ENCODE results near the gene RAD17.
"Not testable (repeated sequence)": the region's sequence is repeated elsewhere in the genome, so short reads cannot be mapped to it uniquely, and the experiment has no call there.

The RAD17 gene

GRCh38 chr5:69404659-69405330, 35.2 kb downstream of the RAD17 start:
- no peak for FAIRE-seq

- no peak for FAIRE-seq
These were observed 45.4 kb downstream of the RAD17 start, which contains the start of gene MARVELD2 for GRCh38 chr5:69414885-69415583. Gene MARVELD2 (plus strand): TSS chr5:69415116. CDS start chr5:69419386, 4,270 bp downstream.

GRCh38 chr5:69415584-69415958, 46.0 kb downstream of the RAD17 start:
- FAIRE-seq = no peak

- no peak for FAIRE-seq
These were observed 46.6 kb downstream of the RAD17 start for GRCh38 chr5:69416180-69416579.

- FAIRE-seq = no peak
These were observed 47.1 kb downstream of the RAD17 start for GRCh38 chr5:69416699-69417098.

- FAIRE-seq = no peak
These were observed 48.9 kb downstream of the RAD17 start for GRCh38 chr5:69418554-69418953.

- FAIRE-seq = no peak
These were observed 62.0 kb downstream of the RAD17 start for GRCh38 chr5:69431424-69432303.

- FAIRE-seq = no peak
These were observed 63.0 kb downstream of the RAD17 start for GRCh38 chr5:69432412-69433206.

GRCh38 chr5:69435276-69435884, 65.8 kb downstream of the RAD17 start:
- not testable (repeated sequence) for FAIRE-seq

GRCh38 chr5:69444127-69444754, 74.6 kb downstream of the RAD17 start:
- no peak for FAIRE-seq

- no peak for FAIRE-seq
These were observed 79.9 kb downstream of the RAD17 start for GRCh38 chr5:69449511-69449910.

- no peak for FAIRE-seq
These were observed 80.5 kb downstream of the RAD17 start for GRCh38 chr5:69450116-69450515.

- FAIRE-seq = not testable (repeated sequence)
These were observed 80.9 kb downstream of the RAD17 start for GRCh38 chr5:69450527-69450926.

- FAIRE-seq = peak; percentile 96
These were observed 82.5 kb downstream of the RAD17 start for GRCh38 chr5:69451941-69452647.

GRCh38 chr5:69453487-69453886, 83.9 kb downstream of the RAD17 start:
- FAIRE-seq = not testable (repeated sequence)

GRCh38 chr5:69454460-69455249, 85.0 kb downstream of the RAD17 start:
- no peak for FAIRE-seq

- FAIRE-seq = not testable (repeated sequence)
These were observed 85.9 kb downstream of the RAD17 start for GRCh38 chr5:69455428-69455988.

- no peak for FAIRE-seq
These were observed 92.6 kb downstream of the RAD17 start for GRCh38 chr5:69462170-69462569.
